Nephron progenitor cell (in vitro differentiated cells): Measurements from ENCODE around the gene ARHGEF26.

Source experiments
- DNase-seq: peaks from one replicate; pipeline ENCODE4 v3.0.0; 2021
- H3K27ac Mint-ChIP-seq: 2 replicates; pipeline ENCODE4 v1.8.0; 2021; ENCODE audit warnings: mild to moderate bottlenecking, moderate library complexity, mixed read lengths
- H3K27me3 Mint-ChIP-seq: 2 replicates; pipeline ENCODE4 v1.8.0; 2021; ENCODE audit warnings: mild to moderate bottlenecking, low read depth, mixed read lengths; ENCODE audit not compliant: poor library complexity
- H3K36me3 Mint-ChIP-seq: 2 replicates; pipeline ENCODE4 v1.8.0; 2021; ENCODE audit warnings: low read depth, mixed read lengths
- H3K4me1 Mint-ChIP-seq: 2 replicates; pipeline ENCODE4 v1.8.0; 2021; ENCODE audit warnings: mixed read lengths
- H3K4me3 Mint-ChIP-seq: 2 replicates; pipeline ENCODE4 v1.8.0; 2021; ENCODE audit warnings: mild to moderate bottlenecking, moderate library complexity, mixed read lengths
- H3K9me3 Mint-ChIP-seq: 2 replicates; pipeline ENCODE4 v1.8.0; 2021; ENCODE audit warnings: mild to moderate bottlenecking, moderate library complexity, mixed read lengths
- CTCF ChIP-seq: fragments of 200-600 bp; sonication (generic); IDR thresholded peaks from 2 replicates; pipeline ENCODE4 v1.5.0; 2021; ENCODE audit warnings: antibody characterized with exemption

ARHGEF26 gene

GRCh38 chr3:154098376-154098775 is 22.8 kb upstream of the ARHGEF26 start:
- H3K9me3 Mint-ChIP-seq = no peaks in the 10 kb centered on the region
- no peak overlapping the region for H3K4me3 Mint-ChIP-seq
- peaks cover 3% of the 10 kb centered on the region for H3K27me3 Mint-ChIP-seq
- no peak for TF ChIP-seq CTCF
- H3K27ac Mint-ChIP-seq = no peak overlapping the region
- DNase-seq = no peak
- peaks cover 6% of the 10 kb centered on the region for H3K4me1 Mint-ChIP-seq
- no peaks in the 10 kb centered on the region for H3K36me3 Mint-ChIP-seq

- H3K27ac Mint-ChIP-seq = peak overlapping the region; percentile 43
- H3K9me3 Mint-ChIP-seq = no peaks in the 10 kb centered on the region
- H3K36me3 Mint-ChIP-seq = no peaks in the 10 kb centered on the region
- peaks cover 6% of the 10 kb centered on the region for H3K27me3 Mint-ChIP-seq
- DNase-seq = no peak
- H3K4me3 Mint-ChIP-seq = no peak overlapping the region
- H3K4me1 Mint-ChIP-seq = peaks cover 11% of the 10 kb centered on the region
- no peak for TF ChIP-seq CTCF
Measured at GRCh38 chr3:154100556-154100955, 20.6 kb upstream of the ARHGEF26 start.

GRCh38 chr3:154101250-154101649 is 19.9 kb upstream of the ARHGEF26 start:
- Mint-ChIP-seq H3K4me3 (no peak overlapping the region), H3K36me3 (no peaks in the 10 kb centered on the region), H3K9me3 (no peaks in the 10 kb centered on the region), H3K4me1 (peaks cover 12% of the 10 kb centered on the region), H3K27ac (no peak overlapping the region), H3K27me3 (peaks cover 6% of the 10 kb centered on the region)
- DNase-seq = no peak
- TF ChIP-seq CTCF = no peak

GRCh38 chr3:154102225-154102624 is 19.0 kb upstream of the ARHGEF26 start:
- Mint-ChIP-seq H3K9me3 (no peaks in the 10 kb centered on the region), H3K27ac (no peak overlapping the region), H3K27me3 (peaks cover 6% of the 10 kb centered on the region), H3K36me3 (no peaks in the 10 kb centered on the region), H3K4me3 (no peak overlapping the region), H3K4me1 (peaks cover 12% of the 10 kb centered on the region)
- no peak for TF ChIP-seq CTCF
- no peak for DNase-seq

GRCh38 chr3:154105218-154105975 is 15.8 kb upstream of the ARHGEF26 start:
- H3K4me1 Mint-ChIP-seq = peaks cover 12% of the 10 kb centered on the region
- no peaks in the 10 kb centered on the region for H3K9me3 Mint-ChIP-seq
- peaks cover 6% of the 10 kb centered on the region for H3K27me3 Mint-ChIP-seq
- no peak overlapping the region for H3K4me3 Mint-ChIP-seq
- DNase-seq = no peak
- no peak overlapping the region for H3K27ac Mint-ChIP-seq
- no peak for TF ChIP-seq CTCF
- no peaks in the 10 kb centered on the region for H3K36me3 Mint-ChIP-seq

GRCh38 chr3:154111365-154111935 is 9.7 kb upstream of the ARHGEF26 start:
- Mint-ChIP-seq H3K36me3 (no peaks in the 10 kb centered on the region), H3K4me3 (no peak overlapping the region), H3K9me3 (no peaks in the 10 kb centered on the region), H3K27me3 (no peaks in the 10 kb centered on the region), H3K4me1 (no peaks in the 10 kb centered on the region), H3K27ac (no peak overlapping the region)
- no peak for DNase-seq
- TF ChIP-seq CTCF = no peak
